NB4 (cell line): ENCODE data around the gene PABPN1L.

Experiments used
- DNase-seq: peaks from one replicate; pipeline ENCODE4 v3.0.0; 2010; ENCODE audit warnings: low read depth
- H3K4me3 ChIP-seq: one replicate; pipeline ENCODE4 v1.5.1; 2011; ENCODE audit warnings: mild to moderate bottlenecking, low read depth, low read length, moderate library complexity
- MYC ChIP-seq: IDR thresholded peaks from 2 replicates; pipeline ENCODE4 v1.6.1; 2011; ENCODE audit warnings: low read depth, low read length
- POLR2A ChIP-seq: IDR thresholded peaks from 2 replicates; pipeline ENCODE4 v1.6.1; 2011; ENCODE audit warnings: mild to moderate bottlenecking; ENCODE audit not compliant: insufficient read length; ENCODE audit errors: extremely low read depth
- TF ChIP-seq, protein P1 (sequence below): IDR thresholded peaks from 2 replicates; pipeline ENCODE4 v1.6.1; 2011; ENCODE audit warnings: low read depth, low read length
- TF ChIP-seq, protein P2 (sequence below): IDR thresholded peaks from one replicate; pipeline ENCODE4 v1.5.1; 2012; ENCODE audit warnings: low read depth, low read length

Gene PABPN1L

DNA sequence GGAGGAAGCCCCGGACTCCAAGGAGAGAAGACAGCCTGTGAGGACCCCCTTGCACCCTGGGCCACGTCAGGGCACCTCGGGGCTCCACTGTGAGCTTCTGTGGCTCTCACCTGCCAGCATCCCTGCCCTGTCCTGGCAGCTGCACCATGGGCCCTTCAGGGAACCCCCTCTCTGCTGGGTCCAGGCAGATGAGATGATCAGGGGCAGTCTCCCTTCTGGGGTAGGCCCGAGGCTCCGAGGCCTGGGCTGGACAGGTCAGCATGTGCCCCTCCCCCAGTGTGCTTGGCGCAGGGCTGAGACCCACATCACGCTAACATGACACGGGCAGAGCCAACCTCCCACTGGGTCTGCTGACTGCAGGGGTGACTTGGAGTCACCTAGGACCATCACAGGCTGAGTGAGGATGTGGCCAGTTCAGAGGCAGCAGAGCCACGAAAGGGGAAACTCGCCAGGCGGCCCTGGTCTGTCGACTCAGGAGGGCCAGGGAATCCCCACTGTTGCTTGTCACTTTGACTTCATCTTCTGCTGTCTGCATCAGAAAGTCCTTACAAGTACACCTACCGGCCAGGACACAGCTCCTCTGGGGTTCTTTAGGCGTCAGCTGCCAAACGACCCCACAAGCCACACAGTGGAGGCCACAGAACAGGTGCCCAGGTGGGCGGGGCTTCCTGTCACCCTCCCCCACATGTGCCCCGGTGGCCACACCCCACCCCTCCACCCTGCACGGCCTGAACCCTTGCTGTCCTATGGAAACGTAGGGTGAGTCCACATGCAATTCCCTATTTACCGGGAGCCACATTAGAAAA lies 12.0 kb downstream of the PABPN1L start:
- no peak for TF ChIP-seq POLR2A
- TF ChIP-seq, protein P1, sequence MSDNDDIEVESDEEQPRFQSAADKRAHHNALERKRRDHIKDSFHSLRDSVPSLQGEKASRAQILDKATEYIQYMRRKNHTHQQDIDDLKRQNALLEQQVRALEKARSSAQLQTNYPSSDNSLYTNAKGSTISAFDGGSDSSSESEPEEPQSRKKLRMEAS, result no peak
- no peak for TF ChIP-seq MYC
- TF ChIP-seq, protein P2, sequence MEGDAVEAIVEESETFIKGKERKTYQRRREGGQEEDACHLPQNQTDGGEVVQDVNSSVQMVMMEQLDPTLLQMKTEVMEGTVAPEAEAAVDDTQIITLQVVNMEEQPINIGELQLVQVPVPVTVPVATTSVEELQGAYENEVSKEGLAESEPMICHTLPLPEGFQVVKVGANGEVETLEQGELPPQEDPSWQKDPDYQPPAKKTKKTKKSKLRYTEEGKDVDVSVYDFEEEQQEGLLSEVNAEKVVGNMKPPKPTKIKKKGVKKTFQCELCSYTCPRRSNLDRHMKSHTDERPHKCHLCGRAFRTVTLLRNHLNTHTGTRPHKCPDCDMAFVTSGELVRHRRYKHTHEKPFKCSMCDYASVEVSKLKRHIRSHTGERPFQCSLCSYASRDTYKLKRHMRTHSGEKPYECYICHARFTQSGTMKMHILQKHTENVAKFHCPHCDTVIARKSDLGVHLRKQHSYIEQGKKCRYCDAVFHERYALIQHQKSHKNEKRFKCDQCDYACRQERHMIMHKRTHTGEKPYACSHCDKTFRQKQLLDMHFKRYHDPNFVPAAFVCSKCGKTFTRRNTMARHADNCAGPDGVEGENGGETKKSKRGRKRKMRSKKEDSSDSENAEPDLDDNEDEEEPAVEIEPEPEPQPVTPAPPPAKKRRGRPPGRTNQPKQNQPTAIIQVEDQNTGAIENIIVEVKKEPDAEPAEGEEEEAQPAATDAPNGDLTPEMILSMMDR, result no peak
- peak; percentile 71 for DNase-seq
- no peak overlapping the region for H3K4me3 ChIP-seq

DNA sequence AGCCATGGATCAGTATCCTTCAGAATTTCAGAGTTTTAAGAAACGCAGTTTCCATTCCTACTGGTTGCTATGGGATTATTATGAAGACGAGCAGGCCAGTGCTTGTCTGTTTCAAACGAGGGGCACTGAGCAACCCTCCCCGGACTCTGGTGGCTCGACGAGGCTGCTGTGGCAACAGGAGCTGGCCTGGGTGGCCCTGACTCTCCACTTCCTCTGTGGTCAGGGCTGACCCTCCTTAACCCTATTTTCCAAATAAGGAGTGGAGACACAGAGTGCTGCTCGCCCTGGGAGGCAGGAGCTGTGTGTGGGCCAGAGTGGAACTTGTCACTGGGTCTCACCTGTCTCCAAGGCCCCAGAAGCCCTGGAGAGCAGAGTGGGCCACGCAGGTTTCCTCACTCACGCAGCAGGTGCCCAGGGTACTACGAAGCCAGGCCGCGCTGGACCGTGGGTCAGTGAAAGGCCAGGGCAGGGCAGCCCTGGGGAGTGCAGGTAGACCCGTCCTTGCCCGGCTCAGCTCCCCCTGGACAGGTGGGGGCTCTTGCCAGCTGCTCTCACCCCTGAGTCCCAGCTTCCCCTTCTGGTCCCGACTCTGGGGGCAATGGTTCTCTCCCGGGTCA lies 13.0 kb downstream of the PABPN1L start:
- no peak overlapping the region for H3K4me3 ChIP-seq
- TF ChIP-seq, protein P1, result no peak
- TF ChIP-seq MYC, result no peak
- DNase-seq, result peak; percentile 77

DNA sequence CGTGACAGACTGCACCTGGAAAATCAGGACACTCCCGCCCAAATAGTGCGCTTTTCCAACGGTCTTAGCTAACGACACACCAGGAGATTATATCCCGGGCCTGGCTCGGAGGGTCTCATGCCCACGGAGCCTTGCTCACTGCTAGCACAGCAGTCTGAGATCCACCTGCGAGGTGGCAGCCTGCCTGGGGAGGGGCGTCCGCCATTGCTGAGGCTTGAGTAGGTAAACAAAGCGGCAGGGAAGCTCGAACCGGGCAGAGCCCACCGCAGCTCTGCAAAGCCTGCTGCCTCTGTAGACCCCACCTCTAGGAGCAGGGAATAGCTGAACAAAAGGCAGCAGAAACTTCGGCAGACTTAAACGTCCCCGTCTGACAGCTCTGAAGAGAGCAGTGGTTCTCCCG lies 14.8 kb downstream of the PABPN1L start:
- H3K4me3 ChIP-seq, result no peak overlapping the region
- TF ChIP-seq MYC (no peak), POLR2A (no peak)
- TF ChIP-seq, protein P1, result no peak
- TF ChIP-seq, protein P2, result no peak
- no peak for DNase-seq

DNA sequence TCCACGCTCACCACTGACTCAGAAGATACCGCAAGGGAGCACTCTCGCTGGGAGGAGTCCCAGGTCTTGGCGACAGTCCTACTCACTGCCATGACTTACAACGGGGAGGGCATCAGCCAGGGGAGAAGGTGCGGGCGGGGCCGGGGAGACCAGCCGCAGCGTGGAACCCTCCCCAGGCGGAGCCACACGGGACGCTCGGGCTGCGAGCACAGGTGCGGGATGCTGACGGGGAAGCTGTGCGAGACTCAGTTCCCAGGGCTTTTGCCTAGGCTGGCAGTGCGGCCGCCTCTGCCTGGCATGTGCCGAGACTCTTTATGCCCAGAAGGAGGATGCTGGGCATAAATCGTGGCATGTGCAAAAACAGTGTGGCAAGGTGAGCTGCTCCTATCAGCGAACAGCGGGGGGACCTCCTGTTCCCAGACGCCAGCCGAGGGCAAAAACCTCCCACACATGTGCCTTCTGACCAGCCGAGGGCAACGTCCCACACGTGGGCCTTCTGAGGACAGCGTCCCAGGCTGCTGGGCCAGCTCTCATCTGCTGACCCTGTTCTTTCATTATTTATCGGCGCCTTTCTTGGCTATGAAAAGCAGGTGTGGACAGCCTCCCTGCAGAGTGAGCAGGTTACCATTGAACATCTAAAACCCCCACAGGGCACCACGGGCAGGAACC lies 15.8 kb downstream of the PABPN1L start:
- DNase-seq, result no peak
- TF ChIP-seq, protein P2, result no peak
- TF ChIP-seq POLR2A, result no peak
- TF ChIP-seq MYC, result no peak
- TF ChIP-seq, protein P1, result no peak
- no peak overlapping the region for H3K4me3 ChIP-seq

DNA sequence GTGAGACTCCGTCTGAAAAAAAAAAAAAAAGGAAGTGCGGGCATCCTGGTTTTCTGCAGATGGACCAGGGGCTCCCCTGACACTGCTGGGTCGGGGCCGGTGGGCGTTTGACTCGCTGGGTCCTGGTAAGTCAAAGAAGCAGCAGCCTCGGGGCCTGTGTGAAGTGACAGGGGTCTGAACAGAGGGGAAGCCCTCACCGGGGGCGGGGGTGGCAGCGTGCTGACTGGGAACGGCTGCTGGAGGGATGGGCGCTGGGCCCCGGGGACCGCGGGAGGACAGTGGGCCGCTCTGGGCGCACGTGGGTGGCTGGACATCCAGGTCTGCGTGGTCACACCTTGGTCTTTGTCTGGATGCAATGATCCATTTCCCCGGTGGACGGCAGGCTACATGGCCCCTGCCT lies 17.9 kb downstream of the PABPN1L start:
- TF ChIP-seq, protein P2, result no peak
- TF ChIP-seq, protein P1, result no peak
- TF ChIP-seq POLR2A, result no peak
- TF ChIP-seq MYC, result no peak
- no peak for DNase-seq
- no peak overlapping the region for H3K4me3 ChIP-seq

DNA sequence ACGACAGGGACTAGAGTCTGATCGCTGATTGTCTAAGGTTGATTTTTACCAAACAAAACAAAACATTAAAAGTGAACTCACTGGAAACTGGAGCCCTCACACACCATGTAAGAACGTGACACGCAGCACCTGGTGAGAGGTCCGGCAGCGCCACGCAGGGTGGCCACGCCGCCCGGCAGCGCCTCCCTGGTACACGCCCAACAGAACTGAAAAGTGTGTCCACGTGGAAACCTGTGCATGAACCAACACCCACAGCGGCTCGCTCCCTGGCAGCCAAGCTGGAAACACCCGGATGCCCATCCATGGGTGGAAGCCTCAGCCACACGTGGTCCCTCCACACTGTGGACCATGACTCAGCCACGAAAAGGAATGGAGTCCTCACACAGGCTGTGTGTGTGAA lies 18.8 kb downstream of the PABPN1L start:
- no peak overlapping the region for H3K4me3 ChIP-seq
- TF ChIP-seq POLR2A (no peak), MYC (no peak)
- TF ChIP-seq, protein P2, result no peak
- TF ChIP-seq, protein P1, result no peak
- no peak for DNase-seq
